Activated naive CD4-positive, alpha-beta T cell treated with anti-CD3 and anti-CD28 coated beads, Interleukin-2, amount 50 U/mL, for 16 hours (primary cell): ENCODE data around the gene SLC39A11.
"Not testable (repeated sequence)": the region's sequence is repeated elsewhere in the genome, so short reads cannot be mapped to it uniquely, and the experiment has no call there.

Experiments used
- DNase-seq: peaks from one replicate; pipeline ENCODE4 v3.0.0-alpha.2; 2020

The SLC39A11 gene

GRCh38 chr17:72639711-72640110, 452.8 kb downstream of the SLC39A11 start:
- DNase-seq = no peak

GRCh38 chr17:72638932-72639331, 453.6 kb downstream of the SLC39A11 start:
- DNase-seq = not testable (repeated sequence)

GRCh38 chr17:72635034-72635635, 457.4 kb downstream of the SLC39A11 start:
- no peak for DNase-seq

GRCh38 chr17:72634621-72635020, 457.9 kb downstream of the SLC39A11 start:
- DNase-seq = no peak

GRCh38 chr17:72631949-72632684, 460.4 kb downstream of the SLC39A11 start:
- no peak for DNase-seq

- no peak for DNase-seq
These were observed 460.9 kb downstream of the SLC39A11 start for GRCh38 chr17:72631568-72631948.

DNA sequence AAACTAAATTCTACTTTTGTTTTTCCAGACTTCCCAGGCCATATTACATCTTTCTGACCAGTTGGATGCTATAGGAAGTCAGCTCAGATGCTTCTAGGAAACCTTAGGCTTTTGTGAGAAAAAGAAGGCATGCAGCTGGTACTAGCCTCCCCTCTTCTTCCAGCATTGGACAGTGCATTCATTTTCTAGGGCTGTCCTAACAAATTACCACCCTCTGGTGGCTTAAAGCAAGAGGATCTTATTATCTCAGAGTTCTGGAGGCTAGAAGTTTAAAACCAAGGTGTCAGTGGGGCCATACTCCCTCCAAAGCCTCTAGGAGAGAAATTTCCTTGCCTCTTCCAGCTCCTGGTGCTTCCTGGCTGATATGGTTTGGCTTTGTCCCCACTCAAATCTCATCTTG, 467.8 kb downstream of the SLC39A11 start:
- DNase-seq = no peak

- DNase-seq = no peak
These were observed 468.3 kb downstream of the SLC39A11 start for GRCh38 chr17:72624226-72624625.

- DNase-seq = no peak
These were observed 469.6 kb downstream of the SLC39A11 start for GRCh38 chr17:72622661-72623433.

- no peak for DNase-seq
These were observed 472.4 kb downstream of the SLC39A11 start for GRCh38 chr17:72619976-72620650.

- no peak for DNase-seq
These were observed 474.4 kb downstream of the SLC39A11 start for GRCh38 chr17:72618001-72618509.

GRCh38 chr17:72617557-72617956, 474.9 kb downstream of the SLC39A11 start:
- no peak for DNase-seq

GRCh38 chr17:72616447-72616846, 476.0 kb downstream of the SLC39A11 start:
- no peak for DNase-seq

DNA sequence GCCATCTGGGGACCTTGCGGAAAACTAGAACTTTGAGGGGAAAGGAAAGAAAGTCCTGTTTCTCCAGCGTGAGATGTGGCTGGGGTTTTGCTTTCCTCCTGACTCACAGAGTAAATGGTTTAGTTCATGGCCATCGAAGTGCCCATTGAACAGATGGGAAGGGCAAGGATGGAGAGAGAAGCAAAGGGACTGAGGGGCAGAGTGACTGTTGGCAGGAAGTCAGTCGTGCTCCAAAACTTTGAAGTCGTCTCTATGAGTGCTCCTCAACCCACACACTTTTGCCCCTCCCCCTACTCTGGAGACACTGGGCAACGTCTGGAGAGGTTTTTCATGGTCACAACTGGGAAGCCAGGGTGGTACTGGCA, 476.9 kb downstream of the SLC39A11 start:
- no peak for DNase-seq

- DNase-seq = no peak
These were observed 477.4 kb downstream of the SLC39A11 start for GRCh38 chr17:72614871-72615626.

DNA sequence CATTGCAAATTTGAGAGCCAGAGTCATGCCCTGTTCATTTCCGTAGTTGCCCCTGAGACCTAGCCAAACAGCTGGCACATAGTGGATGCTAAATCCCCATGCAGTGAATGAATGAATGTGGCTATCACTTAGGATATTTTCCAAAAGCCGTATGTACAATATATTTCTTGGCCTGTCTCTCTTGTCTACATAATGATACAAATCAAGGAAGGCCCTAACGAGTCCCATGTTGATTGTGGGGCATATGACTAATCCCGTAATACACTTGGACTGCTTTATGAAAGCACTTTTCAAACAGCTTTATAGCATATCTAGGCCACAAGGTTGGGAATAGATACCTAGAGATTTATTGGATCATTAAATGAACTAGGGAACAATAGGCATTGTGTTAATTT, 478.0 kb downstream of the SLC39A11 start:
- no peak for DNase-seq

GRCh38 chr17:72613806-72614292, 478.6 kb downstream of the SLC39A11 start:
- no peak for DNase-seq

GRCh38 chr17:72613396-72613795, 479.1 kb downstream of the SLC39A11 start:
- no peak for DNase-seq

- DNase-seq = no peak
These were observed 481.3 kb downstream of the SLC39A11 start for GRCh38 chr17:72611172-72611571.

DNA sequence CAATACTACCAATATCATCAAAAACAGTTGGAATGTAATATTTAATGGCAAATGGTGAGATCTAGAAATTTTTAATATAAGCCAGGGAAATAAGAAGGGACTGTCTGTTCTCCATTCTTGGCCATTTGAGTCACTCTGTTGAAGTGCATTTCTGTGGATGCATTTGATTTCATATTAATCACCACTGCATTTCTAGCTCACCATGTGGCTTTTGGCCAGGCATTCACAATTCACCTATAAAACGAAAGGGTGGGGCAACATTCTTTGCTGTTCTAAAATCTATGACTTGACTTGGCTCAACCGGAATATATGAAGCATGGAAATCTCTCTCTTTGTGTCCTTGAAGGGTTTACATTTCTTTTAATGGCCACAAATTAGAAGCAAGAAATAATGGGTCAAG, 483.0 kb downstream of the SLC39A11 start:
- no peak for DNase-seq

- no peak for DNase-seq
These were observed 484.1 kb downstream of the SLC39A11 start for GRCh38 chr17:72608436-72608835.

DNA sequence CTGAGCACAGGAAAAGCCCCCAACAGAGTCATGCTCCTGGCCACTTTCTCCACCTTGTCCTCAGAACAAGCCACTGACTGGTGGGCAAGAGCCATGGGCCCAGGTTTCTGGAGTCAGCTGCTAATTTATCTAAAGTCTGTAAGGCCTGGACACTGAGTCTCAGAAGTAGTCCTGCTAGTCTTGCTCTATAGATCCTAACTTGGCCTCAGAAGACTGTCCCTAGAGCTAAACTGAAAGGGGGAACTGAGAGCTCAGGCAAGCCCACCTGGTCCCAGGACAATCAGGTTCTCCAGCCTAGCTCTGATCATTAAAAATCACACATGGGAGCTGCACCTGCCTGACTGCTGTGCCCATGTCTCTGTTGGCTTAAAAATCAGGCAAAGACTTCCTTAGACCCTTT, 485.8 kb downstream of the SLC39A11 start:
- DNase-seq = no peak
